HepG2 (cell line): ENCODE data around the gene RBM27. TPM values are rescaled to one million over a fixed set of nuclear protein-coding genes. Genes with fewer than 3 reads are reported as not detected.

Source experiments
- ARID3A ChIP-seq: IDR thresholded peaks from 2 replicates; pipeline ENCODE4 v1.6.1; 2012; ENCODE audit warnings: low read depth, low read length, improper control_type of control experiment
- ARNT2 ChIP-seq: sonication (generic); formaldehyde crosslinking; IDR thresholded peaks from 2 replicates; pipeline ENCODE4 v1.8.0; 2022; ENCODE audit warnings: mild to moderate bottlenecking, low read depth, missing genetic modification reagents, moderate library complexity
- HNRNPLL ChIP-seq: fragments of 200-400 bp; formaldehyde crosslinking; IDR thresholded peaks from 2 replicates; pipeline ENCODE4 v1.6.1; 2017; ENCODE audit warnings: mild to moderate bottlenecking, low read depth, low read length; ENCODE audit not compliant: poor library complexity, severe bottlenecking
- KDM5A ChIP-seq: fragments of 200-600 bp; sonication (generic); IDR thresholded peaks from 2 replicates; pipeline ENCODE4 v1.7.0; 2018; ENCODE audit warnings: antibody characterized with exemption, mild to moderate bottlenecking, low read length, borderline replicate concordance
- KLF6 ChIP-seq: IDR thresholded peaks from 2 replicates; pipeline ENCODE4 v1.8.0; 2016; ENCODE audit warnings: missing biosample characterization, missing genetic modification reagents
- KMT2B ChIP-seq: IDR thresholded peaks from 2 replicates; pipeline ENCODE4 v1.6.1; 2016; ENCODE audit warnings: missing genetic modification reagents, missing compliant biosample characterization
- MAFF ChIP-seq: IDR thresholded peaks from 2 replicates; pipeline ENCODE4 v1.6.1; 2011; ENCODE audit warnings: low read depth, low read length, improper control_type of control experiment
- MLLT10 ChIP-seq: sonication (generic); formaldehyde crosslinking; IDR thresholded peaks from 2 replicates; pipeline ENCODE4 v1.4.0; 2020; ENCODE audit warnings: missing genetic modification reagents
- PLRG1 ChIP-seq: fragments of 450-650 bp; conservative IDR thresholded peaks from 2 replicates; pipeline ENCODE4 v1.6.1; 2016
- POGK ChIP-seq: sonication (generic); formaldehyde crosslinking; conservative IDR thresholded peaks from 2 replicates; pipeline ENCODE4 v1.8.0; 2022; ENCODE audit warnings: mild to moderate bottlenecking, moderate library complexity, missing genetic modification reagents
- POLR2AphosphoS2 ChIP-seq: IDR thresholded peaks from 2 replicates; pipeline ENCODE4 v1.6.1; 2011; ENCODE audit warnings: low read depth, low read length, improper control_type of control experiment
- PPARG ChIP-seq: conservative IDR thresholded peaks from 2 replicates; pipeline ENCODE4 v1.6.1; 2016; ENCODE audit warnings: missing biosample characterization, missing genetic modification reagents
- SMC3 ChIP-seq: IDR thresholded peaks from 2 replicates; pipeline ENCODE4 v1.6.1; 2011; ENCODE audit warnings: low read length, improper control_type of control experiment
- SUZ12 ChIP-seq: fragments of 150-350 bp; IDR thresholded peaks from 2 replicates; pipeline ENCODE4 v1.6.1; 2014; ENCODE audit warnings: low read depth, low read length
- WIZ ChIP-seq: sonication (generic); formaldehyde crosslinking; IDR thresholded peaks from 2 replicates; pipeline ENCODE4 v1.5.1; 2020; ENCODE audit warnings: mild to moderate bottlenecking, missing genetic modification reagents
- ZBTB4 ChIP-seq: sonication (generic); formaldehyde crosslinking; IDR thresholded peaks from 2 replicates; pipeline ENCODE4 v1.4.0; 2020; ENCODE audit warnings: missing genetic modification reagents, mild to moderate bottlenecking, borderline replicate concordance
- ZFP37 ChIP-seq: sonication (generic); formaldehyde crosslinking; IDR thresholded peaks from 2 replicates; pipeline ENCODE4 v1.4.0; 2020; ENCODE audit warnings: missing genetic modification reagents, borderline replicate concordance
- ZNF121 ChIP-seq: sonication (generic); formaldehyde crosslinking; IDR thresholded peaks from 2 replicates; pipeline ENCODE4 v1.5.0; 2020; ENCODE audit warnings: mild to moderate bottlenecking, missing genetic modification reagents
- ZNF234 ChIP-seq: sonication (generic); formaldehyde crosslinking; conservative IDR thresholded peaks from 2 replicates; pipeline ENCODE4 v1.5.1; 2020; ENCODE audit warnings: mild to moderate bottlenecking, missing genetic modification reagents
- ZNF354B ChIP-seq: sonication (generic); formaldehyde crosslinking; IDR thresholded peaks from 2 replicates; pipeline ENCODE4 v1.8.0; 2022; ENCODE audit warnings: mild to moderate bottlenecking, missing genetic modification reagents
- ZNF800 ChIP-seq: sonication (generic); formaldehyde crosslinking; IDR thresholded peaks from 2 replicates; pipeline ENCODE4 v1.4.0; 2020; ENCODE audit warnings: missing genetic modification reagents
- polyA plus RNA-seq, 8 experiments: library from polyadenylated mRNA; depleted of rRNA in 3 of 8; stranded (reverse) in 7 of 8; unstranded in 1 of 8; fragments of >200 nt; fragmentation: Illumina TruSeq in 4 of 8; extraction: Trizol in 4 of 8; gene quantifications; 2 replicates each; pipeline versions ENCODE4 v1.2.1 to v1.2.3, GENCODE V29; 2011 to 2016; ENCODE audit warnings: low read depth in 4 of 8, missing spikeins in 1 of 8, mixed read lengths in 1 of 8; ENCODE audit not compliant: insufficient read depth in 1 of 8
- total RNA-seq, 5 experiments: library from RNA; depleted of rRNA; stranded (reverse); fragments of >200 nt; fragmentation: Illumina TruSeq; extraction: Trizol; gene quantifications; 2 replicates each; pipeline ENCODE4 v1.2.3, GENCODE V29; 2016; ENCODE audit warnings: low read depth in 1 of 5

RBM27 gene
- total and polyA plus RNA-seq, 2 of the 13 experiments (the other 11 are each of a cell fraction or from before 2014, with no cell fraction given) = 12.9 to 23.4 TPM

- TF ChIP-seq ZBTB4 = no peak
- no peak; the same call in 1 of the 2 replicates for TF ChIP-seq POGK (CRISPR knock-in tag)
- peak; percentile 63; the same call in 1 of the 2 replicates for TF ChIP-seq ARNT2 (CRISPR knock-in tag)
- TF ChIP-seq WIZ (CRISPR knock-in tag) = no peak
- TF ChIP-seq ZFP37 (CRISPR knock-in tag) = no peak
- peak; percentile 57 for TF ChIP-seq HNRNPLL
- TF ChIP-seq KDM5A = peak; percentile 87
- no peak for TF ChIP-seq ZNF354B
- no peak for TF ChIP-seq KLF6 (CRISPR knock-in tag)
- no peak for TF ChIP-seq PPARG (CRISPR knock-in tag)
- no peak for TF ChIP-seq ARID3A
- no peak for TF ChIP-seq MLLT10 (CRISPR knock-in tag)
- no peak for TF ChIP-seq SUZ12
- no peak for TF ChIP-seq SMC3
- TF ChIP-seq KMT2B (CRISPR knock-in tag) = peak; percentile 85
- no peak for TF ChIP-seq MAFF
- TF ChIP-seq ZNF121 = no peak
- TF ChIP-seq ZNF234 (CRISPR knock-in tag) = no peak
- TF ChIP-seq POLR2AphosphoS2 = no peak
- TF ChIP-seq PLRG1 = no peak
- 0 out of 2 replicates have a peak, but pooled peaks have one; percentile 80 for TF ChIP-seq ZNF800
These were observed at the start of gene RBM27 (continued) for GRCh38 chr5:146203011-146203871.
